Kidney (tissue), 14 donors: ENCODE measurements around the gene LIN28B. TPM values are rescaled to one million over a fixed set of nuclear protein-coding genes. Genes with fewer than 3 reads are reported as not detected.

Source experiments
- DNase-seq, 5 donors: peaks; one replicate each; pipeline ENCODE4 v3.0.0-alpha.2; 2013 to 2020
- FAIRE-seq: peaks from 2 replicates; lab custom pipeline; 2012; peaks lifted over from hg19 to GRCh38; lab: Jason Lieb, UNC
- H3K27ac ChIP-seq, 2 donors: one replicate each; pipeline ENCODE4 v1.7.0; 2013; ENCODE audit warnings: low read depth in 2 of 2, low read length in 2 of 2, inconsistent platforms in 1 of 2
- H3K27me3 ChIP-seq: one replicate; pipeline ENCODE4 v1.7.1; 2013; ENCODE audit warnings: low read length, inconsistent platforms; ENCODE audit not compliant: control insufficient read depth, insufficient read depth
- H3K36me3 ChIP-seq, 3 donors: one replicate each; pipeline versions ENCODE4 v1.7.0 to v1.7.1; 2013; ENCODE audit warnings: low read length in 3 of 3, control low read depth in 1 of 3, inconsistent platforms in 1 of 3; ENCODE audit not compliant: insufficient read depth in 3 of 3, control insufficient read depth in 2 of 3
- H3K4me1 ChIP-seq, 3 donors: one replicate each; pipeline versions ENCODE4 v1.7.0 to v1.7.1; 2013; ENCODE audit warnings: low read length in 3 of 3, inconsistent platforms in 1 of 3, low read depth in 1 of 3; ENCODE audit not compliant: control insufficient read depth in 2 of 3, insufficient read depth in 2 of 3
- H3K4me3 ChIP-seq, 3 donors: one replicate each; pipeline versions ENCODE4 v1.7.0 to v1.8.1; 2013; ENCODE audit warnings: low read length in 3 of 3, control low read depth in 1 of 3, inconsistent platforms in 1 of 3
- H3K9ac ChIP-seq, 3 donors: one replicate each; pipeline versions ENCODE4 v1.7.0 to v1.7.1; 2013; ENCODE audit warnings: low read length in 3 of 3, control low read depth in 1 of 3, inconsistent platforms in 1 of 3
- H3K9me3 ChIP-seq, 3 donors: one replicate each; pipeline versions ENCODE4 v1.7.0 to v1.7.1; 2013; ENCODE audit warnings: low read length in 3 of 3, control low read depth in 1 of 3, inconsistent platforms in 1 of 3; ENCODE audit not compliant: control insufficient read depth in 2 of 3, insufficient read depth in 1 of 3
- CTCF ChIP-seq: IDR thresholded peaks from 3 replicates; pipeline ENCODE4 v1.5.1; 2012; ENCODE audit warnings: mild to moderate bottlenecking, moderate library complexity, borderline replicate concordance; ENCODE audit not compliant: insufficient read depth; ENCODE audit errors: extremely low read depth
- intact Hi-C: fragments of 100-400 bp; cut with DNase I; formaldehyde crosslinking; loops from one replicate; pipeline ENCODE4 v1.11.1; 2022
- polyA plus RNA-seq: library from polyadenylated mRNA; stranded (reverse); fragments of 350-450 nt; fragmentation: Illumina TruSeq; extraction: RNeasy Lipid Tissue Mini Kit (QIAGEN cat#74804); gene quantifications from one replicate; pipeline ENCODE4 v1.2.3, GENCODE V29; 2014; ENCODE audit warnings: low read depth, low replicate concordance; ENCODE audit not compliant: insufficient read depth
- total RNA-seq: library from RNA; stranded (reverse); fragmentation: NEBNext Ultra II Directional; extraction: Animal tissue kit (Norgen Biotek cat#: 25700); gene quantifications from one replicate; pipeline ENCODE4 v1.2.1, GENCODE V29; 2021
- donor health status: control.
- donor health status: control.
- donor health status: control.
- donor health status: control.
- donor health status: control.
- donor health status: DM: yes; HTN: yes; CAD: no.
- donor health status: Normal renal cell carcinoma (clear cell type).

LIN28B gene
- total and polyA plus RNA-seq, 2 donors from 2014 or later = not detected

DNA sequence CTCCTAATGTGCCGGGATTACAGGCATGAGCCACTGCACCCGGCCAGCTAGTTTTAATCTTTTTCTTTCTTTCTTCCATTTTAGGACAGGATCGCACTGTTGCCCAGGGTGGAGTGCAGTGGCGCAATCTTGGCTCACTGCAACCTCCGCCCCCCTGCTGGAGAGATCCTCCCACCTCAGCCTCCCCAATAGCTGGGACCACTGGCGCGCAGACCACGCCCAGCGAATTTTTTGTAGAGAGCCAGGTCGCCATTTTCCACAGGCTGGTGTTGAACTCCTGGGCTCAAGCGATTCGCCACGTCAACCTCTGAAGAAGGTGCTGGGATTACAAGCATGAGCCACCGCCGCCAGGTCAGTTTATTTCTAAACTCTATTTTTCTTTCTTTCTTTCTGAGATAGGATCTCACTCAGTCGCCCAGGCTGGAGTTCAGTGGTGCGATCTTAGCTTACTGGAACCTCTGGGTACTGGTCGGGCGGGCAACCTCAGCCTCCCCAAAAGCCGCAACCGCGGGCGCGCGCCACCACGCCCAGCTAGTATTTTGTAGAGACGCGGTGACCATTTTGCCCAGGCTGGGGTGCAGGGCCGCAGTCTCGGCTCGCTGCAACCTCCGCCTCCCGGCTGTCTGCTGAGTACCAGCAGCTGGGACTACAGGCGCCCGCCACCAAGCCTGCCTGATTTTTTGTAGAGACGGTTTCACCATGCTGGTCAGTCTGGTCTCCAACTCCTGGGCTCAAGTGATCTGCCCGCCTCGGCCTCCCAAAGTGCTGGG lies 20.0 kb upstream of the LIN28B start:
- intact Hi-C loops = no loop called here

GRCh38 chr6:104940238-104940892 lies 16.5 kb upstream of the LIN28B start:
- no peak overlapping the region for H3K4me3 ChIP-seq
- no peaks in the 10 kb centered on the region for H3K4me1 ChIP-seq
- H3K36me3 ChIP-seq = no peaks in the 10 kb centered on the region
- H3K27me3 ChIP-seq = peaks cover 9% of the 10 kb centered on the region
- FAIRE-seq (no peak), DNase-seq (peak in 2 of 5 donors; percentile 17 to 64)
- H3K27ac ChIP-seq = no peak overlapping the region
- no peaks in the 10 kb centered on the region for H3K9me3 ChIP-seq
- intact Hi-C loops = no loop called here
- H3K9ac ChIP-seq = no peak overlapping the region
- no peak for TF ChIP-seq CTCF

More for the DNA sequence above, 20.0 kb upstream of the LIN28B start:
- FAIRE-seq (no peak), DNase-seq (no peak)
- Histone ChIP-seq H3K36me3 (no peaks in the 10 kb centered on the region), H3K4me1 (no peaks in the 10 kb centered on the region), H3K9ac (no peak overlapping the region), H3K27ac (no peak overlapping the region), H3K27me3 (peaks cover 6% of the 10 kb centered on the region), H3K9me3 (no peaks in the 10 kb centered on the region), H3K4me3 (no peak overlapping the region)
- TF ChIP-seq CTCF = no peak

DNA sequence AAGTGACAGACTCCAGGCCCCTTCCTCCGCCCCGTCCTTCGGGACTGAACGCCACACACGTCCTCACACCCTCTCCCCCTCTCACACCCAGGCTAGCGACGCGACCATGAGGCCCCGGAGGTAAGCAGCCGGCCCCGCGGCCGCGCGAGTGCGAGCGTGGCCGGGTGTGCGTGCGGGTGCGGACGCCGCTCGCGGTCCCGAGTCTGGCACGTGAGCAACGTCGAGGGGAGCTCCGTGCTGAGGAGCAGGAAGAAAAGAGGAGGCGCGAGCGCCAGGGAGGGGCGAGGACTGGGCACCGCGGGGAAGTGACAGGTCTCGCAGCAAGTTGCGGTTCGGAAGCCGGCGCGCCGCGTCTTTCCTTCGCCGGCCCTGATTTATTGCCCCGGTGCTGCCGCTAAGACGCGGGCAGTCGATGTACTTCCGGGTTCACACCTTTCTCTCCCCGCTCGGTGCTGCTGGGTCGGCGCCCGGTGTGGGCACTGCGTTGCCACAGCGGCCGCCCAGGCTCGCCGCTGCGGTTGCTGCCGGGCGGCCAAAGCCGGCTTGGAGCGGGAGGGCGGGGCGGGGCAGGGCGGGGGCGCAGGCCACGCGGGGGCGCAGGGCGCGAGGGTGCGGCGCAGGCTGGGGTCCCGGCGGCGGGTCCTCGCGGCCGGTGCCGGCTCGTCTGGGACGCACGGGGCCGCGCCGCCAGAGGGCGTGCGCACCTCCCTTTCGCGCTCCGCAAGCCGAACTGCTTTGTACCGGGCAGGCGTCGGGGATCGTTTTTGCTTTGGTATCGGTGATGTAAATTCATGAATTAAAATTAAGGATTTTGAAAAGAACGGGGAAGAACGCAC lies 15.8 kb upstream of the LIN28B start:
- FAIRE-seq (no peak), DNase-seq (peak; percentile 64 to 83 (median 71))
- Histone ChIP-seq H3K9me3 (no peaks in the 10 kb centered on the region), H3K4me3 (peak overlapping the region in 1 of 3 donors; percentile 31), H3K4me1 (no peaks in the 10 kb centered on the region), H3K36me3 (no peaks in the 10 kb centered on the region), H3K9ac (no peak overlapping the region), H3K27me3 (peaks cover 9% of the 10 kb centered on the region), H3K27ac (no peak overlapping the region)
- intact Hi-C loops = no loop called here
- TF ChIP-seq CTCF = peak; percentile 28
